H1 (cell line): Measurements from ENCODE around the gene MGMT. TPM values are rescaled to one million over a fixed set of nuclear protein-coding genes. Genes with fewer than 3 reads are reported as not detected.

Experiments
- CTCF ChIA-PET: fragments of 300-600 bp; sonication (Branson Sonifier 250); formaldehyde crosslinking; loops from one replicate; lab custom pipeline; 2021; ENCODE audit not compliant: partially characterized antibody; lab: Charles Lee
- POLR2A ChIA-PET: fragments of 300-600 bp; sonication (Branson Sonifier 250); formaldehyde crosslinking; loops from one replicate; lab custom pipeline; 2021; ENCODE audit warnings: inconsistent platforms; ENCODE audit not compliant: partially characterized antibody; lab: Charles Lee
- DNase-seq, 2 experiments: peaks; one replicate each; pipeline versions ENCODE4 v3.0.0 to v3.0.0-alpha.2; 2010 to 2022; ENCODE audit warnings: low spot score in 2 of 2, low read depth in 1 of 2, mixed read lengths in 1 of 2
- FAIRE-seq: peaks from 2 replicates; lab custom pipeline; 2011; peaks lifted over from hg19 to GRCh38; lab: Jason Lieb, UNC
- H2AFZ ChIP-seq: 2 replicates; pipeline ENCODE4 v1.8.1; 2012; ENCODE audit warnings: low read length, inconsistent platforms
- H2AK5ac ChIP-seq: 2 replicates; pipeline ENCODE4 v1.6.1; 2013; ENCODE audit warnings: low read depth, low read length
- H2BK120ac ChIP-seq: replicated peaks from 2 replicates; pipeline ENCODE3; 2013; ENCODE audit warnings: low read depth, low read length, inconsistent platforms
- H2BK12ac ChIP-seq: 2 replicates; pipeline ENCODE4 v1.6.1; 2013; ENCODE audit warnings: low read depth, low read length
- H2BK15ac ChIP-seq: 2 replicates; pipeline ENCODE4 v1.6.1; 2013; ENCODE audit warnings: low read length
- H2BK20ac ChIP-seq: 2 replicates; pipeline ENCODE4 v1.6.1; 2013; ENCODE audit warnings: low read length
- H2BK5ac ChIP-seq: 2 replicates; pipeline ENCODE4 v1.6.1; 2013; ENCODE audit warnings: low read depth, low read length
- H3K14ac ChIP-seq: 2 replicates; pipeline ENCODE4 v1.6.1; 2013; ENCODE audit warnings: inconsistent platforms; ENCODE audit not compliant: insufficient read length
- H3K18ac ChIP-seq: 2 replicates; pipeline ENCODE4 v1.6.1; 2013; ENCODE audit warnings: low read length; ENCODE audit errors: extremely low read depth
- H3K23ac ChIP-seq: 2 replicates; pipeline ENCODE4 v1.6.1; 2013; ENCODE audit warnings: inconsistent platforms; ENCODE audit not compliant: insufficient read length
- H3K23me2 ChIP-seq: 2 replicates; pipeline ENCODE4 v1.6.1; 2013; ENCODE audit warnings: low read depth, low read length
- H3K27ac ChIP-seq: 2 replicates; pipeline ENCODE4 v1.6.1; 2011; ENCODE audit warnings: low read depth, low read length, inconsistent platforms
- H3K27me3 ChIP-seq, 4 experiments: replicated peaks in 1 of 4; 1 replicate in 1 of 4; 2 replicates in 3 of 4; pipeline versions ENCODE4 v1.6.1 to v1.8.1; 2011 to 2013; ENCODE audit warnings: low read length in 3 of 4, mild to moderate bottlenecking in 3 of 4, inconsistent platforms in 2 of 4, mixed read lengths in 2 of 4, moderate library complexity in 1 of 4; ENCODE audit not compliant: control insufficient read depth in 3 of 4, insufficient read depth in 3 of 4; ENCODE audit errors: extremely low read depth in 1 of 4
- H3K36me3 ChIP-seq, 4 experiments: 2 replicates each; pipeline versions ENCODE4 v1.6.1 to v1.8.1; 2011 to 2013; ENCODE audit warnings: mild to moderate bottlenecking in 4 of 4, low read length in 3 of 4, moderate library complexity in 2 of 4, control low read depth in 1 of 4, inconsistent platforms in 1 of 4; ENCODE audit not compliant: insufficient read depth in 4 of 4, control insufficient read depth in 2 of 4
- H3K4ac ChIP-seq: replicated peaks from 2 replicates; pipeline ENCODE3; 2013; ENCODE audit warnings: low read length, low read depth, mixed read lengths, inconsistent platforms; ENCODE audit not compliant: insufficient read length
- H3K4me1 ChIP-seq, 4 experiments: replicated peaks in 1 of 4; 1 replicate in 1 of 4; 2 replicates in 3 of 4; pipeline versions ENCODE4 v1.6.1 to v1.8.1; 2011 to 2013; ENCODE audit warnings: low read length in 3 of 4, inconsistent platforms in 2 of 4, mixed read lengths in 1 of 4; ENCODE audit not compliant: insufficient read depth in 4 of 4, control insufficient read depth in 3 of 4
- H3K4me2 ChIP-seq, 2 experiments: 2 replicates each; pipeline versions ENCODE4 v1.6.1 to v1.8.1; 2011 to 2013; ENCODE audit warnings: low read depth in 2 of 2, low read length in 2 of 2, control low read depth in 1 of 2, inconsistent platforms in 1 of 2, mild to moderate bottlenecking in 1 of 2; ENCODE audit not compliant: insufficient read depth in 1 of 2
- H3K4me3 ChIP-seq, 4 experiments: fragments of 200-600, 300-600 bp in 1 of 4; sonication (generic), shearing (Covaris generic), sonication (Bioruptor Twin) in 1 of 4; 2 replicates each; pipeline versions ENCODE4 v1.5.1 to v1.8.1; 2011 to 2016; ENCODE audit warnings: low read length in 4 of 4, low read depth in 3 of 4, control low read depth in 2 of 4, inconsistent platforms in 2 of 4, mild to moderate bottlenecking in 2 of 4, mixed read lengths in 1 of 4, moderate library complexity in 1 of 4; ENCODE audit not compliant: insufficient read depth in 2 of 4; ENCODE audit errors: extremely low read depth in 1 of 4
- H3K56ac ChIP-seq: replicated peaks from 2 replicates; pipeline ENCODE3; 2013; ENCODE audit warnings: low read depth, mild to moderate bottlenecking, mixed read lengths, low read length, inconsistent platforms; ENCODE audit not compliant: insufficient read length
- H3K79me1 ChIP-seq: 2 replicates; pipeline ENCODE4 v1.6.1; 2013; ENCODE audit warnings: low read depth, low read length, control low read depth
- H3K79me2 ChIP-seq, 2 experiments: 2 replicates each; pipeline versions ENCODE4 v1.6.1 to v1.8.1; 2012 to 2013; ENCODE audit warnings: low read length in 2 of 2, mild to moderate bottlenecking in 2 of 2, inconsistent platforms in 1 of 2; ENCODE audit not compliant: insufficient read depth in 2 of 2, control insufficient read depth in 1 of 2
- H3K9ac ChIP-seq, 4 experiments: replicated peaks in 1 of 4; 1 replicate in 1 of 4; 2 replicates in 3 of 4; pipeline versions ENCODE4 v1.6.1 to v1.8.1; 2011 to 2013; ENCODE audit warnings: low read depth in 3 of 4, low read length in 3 of 4, control low read depth in 2 of 4, mild to moderate bottlenecking in 2 of 4, moderate library complexity in 2 of 4, inconsistent platforms in 1 of 4; ENCODE audit errors: extremely low read depth in 1 of 4
- H3K9me3 ChIP-seq, 2 experiments: 2 replicates each; pipeline versions ENCODE4 v1.6.1 to v1.8.1; 2012 to 2013; ENCODE audit warnings: mild to moderate bottlenecking in 2 of 2, moderate library complexity in 2 of 2, control low read depth in 1 of 2, inconsistent platforms in 1 of 2, low read depth in 1 of 2, low read length in 1 of 2, mixed read lengths in 1 of 2; ENCODE audit not compliant: insufficient read depth in 2 of 2
- H4K20me1 ChIP-seq, 2 experiments: replicated peaks in 1 of 2; 2 replicates each; pipeline versions ENCODE3 to v1.8.1; 2011 to 2013; ENCODE audit warnings: inconsistent platforms in 2 of 2, low read length in 2 of 2, mild to moderate bottlenecking in 1 of 2; ENCODE audit not compliant: insufficient read depth in 2 of 2, control insufficient read depth in 1 of 2
- H4K5ac ChIP-seq: 2 replicates; pipeline ENCODE4 v1.6.1; 2013; ENCODE audit warnings: low read length, low read depth, mixed read lengths, inconsistent platforms; ENCODE audit not compliant: insufficient read length
- H4K8ac ChIP-seq: 2 replicates; pipeline ENCODE4 v1.8.0; 2013; ENCODE audit warnings: mild to moderate bottlenecking, moderate library complexity, low read length, inconsistent platforms; ENCODE audit not compliant: insufficient read depth; ENCODE audit errors: extremely low read depth
- H4K91ac ChIP-seq: replicated peaks from 2 replicates; pipeline ENCODE3; 2013; ENCODE audit warnings: low read length, mixed read lengths, inconsistent platforms; ENCODE audit not compliant: insufficient read length
- BRCA1 ChIP-seq: IDR thresholded peaks from 2 replicates; pipeline ENCODE4 v1.6.1; 2012; ENCODE audit warnings: low read depth, low read length, improper control_type of control experiment
- CEBPB ChIP-seq: IDR thresholded peaks from 2 replicates; pipeline ENCODE4 v1.6.1; 2012; ENCODE audit warnings: low read depth, low read length
- CTBP2 ChIP-seq: IDR thresholded peaks from 2 replicates; pipeline ENCODE4 v1.7.0; 2011; ENCODE audit warnings: borderline replicate concordance, mild to moderate bottlenecking, moderate library complexity, mixed read lengths, low read length; ENCODE audit not compliant: insufficient read depth, insufficient read length
- E2F6 ChIP-seq: IDR thresholded peaks from 2 replicates; pipeline ENCODE4 v1.6.1; 2012; ENCODE audit warnings: inconsistent platforms
- GABPA ChIP-seq: IDR thresholded peaks from 2 replicates; pipeline ENCODE4 v1.6.1; 2011; ENCODE audit warnings: mild to moderate bottlenecking, low read length, moderate library complexity, borderline replicate concordance; ENCODE audit not compliant: insufficient read depth
- PHF8 ChIP-seq: fragments of 200-600 bp; sonication (generic); conservative IDR thresholded peaks from 2 replicates; pipeline ENCODE4 v1.7.1; 2012; ENCODE audit warnings: low read depth, mild to moderate bottlenecking, inconsistent platforms, low read length, moderate library complexity
- POLR2AphosphoS5 ChIP-seq: IDR thresholded peaks from 2 replicates; pipeline ENCODE4 v1.6.1; 2011; ENCODE audit warnings: low read depth, low read length
- RAD21 ChIP-seq, 2 experiments: IDR thresholded peaks in 1 of 2; conservative IDR thresholded peaks in 1 of 2; 2 replicates each; pipeline ENCODE4 v1.6.1; 2011; ENCODE audit warnings: low read depth in 2 of 2, low read length in 2 of 2, improper control_type of control experiment in 1 of 2, inconsistent platforms in 1 of 2, mild to moderate bottlenecking in 1 of 2, moderate library complexity in 1 of 2
- SAP30 ChIP-seq: fragments of 300-600 bp; sonication (generic); IDR thresholded peaks from 2 replicates; pipeline ENCODE4 v1.7.1; 2012; ENCODE audit warnings: low read length, moderate library complexity, mild to moderate bottlenecking, inconsistent platforms; ENCODE audit not compliant: insufficient read depth, insufficient replicate concordance
- SIX5 ChIP-seq: IDR thresholded peaks from 2 replicates; pipeline ENCODE4 v1.6.1; 2011; ENCODE audit warnings: mild to moderate bottlenecking, low read depth, low read length
- SRF ChIP-seq: IDR thresholded peaks from 2 replicates; pipeline ENCODE4 v1.6.1; 2011; ENCODE audit warnings: mild to moderate bottlenecking, low read depth, low read length, moderate library complexity
- TCF12 ChIP-seq: IDR thresholded peaks from 2 replicates; pipeline ENCODE4 v1.6.1; 2011; ENCODE audit warnings: low read depth, mild to moderate bottlenecking, low read length
- WGBS, 2 experiments: shearing (Covaris generic) in 1 of 2; methylation state at CpG; one replicate each; pipeline versions ENCODE4 v1.1.6 to v1.1.7; 2013 to 2015; ENCODE audit warnings: low lambda C conversion rate in 2 of 2, mixed read lengths in 2 of 2, inconsistent platforms in 1 of 2, low coverage in 1 of 2, missing lambda C conversion rate in 1 of 2; ENCODE audit not compliant: insufficient replicate concordance in 2 of 2, insufficient coverage in 1 of 2, insufficient read length in 1 of 2; ENCODE audit errors: extremely low coverage in 1 of 2, missing lambda C conversion rate in 1 of 2; 5-methylcytosine and 5-hydroxymethylcytosine counted together
- polyA plus RNA-seq, 7 experiments: library from polyadenylated mRNA; depleted of rRNA in 3 of 7; stranded (reverse) in 5 of 7; unstranded in 2 of 7; fragments of >200 nt in 5 of 7; fragments of 200-250 nt in 2 of 7; gene quantifications; 1 replicate in 5 of 7; 2 replicates in 1 of 7; 4 replicates in 1 of 7; pipeline versions ENCODE4 v1.2.1 to v1.2.3, GENCODE V29; 2011 to 2013; ENCODE audit warnings: missing spikeins in 2 of 7, mixed read lengths in 2 of 7
- total RNA-seq: library from RNA; stranded (reverse); fragmentation: NEBNext Ultra II Directional; extraction: Animal tissue kit (Norgen Biotek cat#: 25700); gene quantifications from 2 replicates; pipeline ENCODE4 v1.2.1, GENCODE V29; 2021

MGMT gene
- total and polyA plus RNA-seq, 2 of the 8 experiments (the other 6 are each of a cell fraction or from before 2014, with no cell fraction given): 9.9 to 10.7 TPM

- Histone ChIP-seq H3K4me2 (no peak overlapping the region), H4K5ac (no peak overlapping the region), H4K91ac (no peak overlapping the region), H3K27me3 (no peaks in the 10 kb centered on the region), H3K14ac (no peak overlapping the region), H3K23ac (no peak overlapping the region), H2BK20ac (no peak overlapping the region), H3K9me3 (no peaks in the 10 kb centered on the region), H2BK5ac (no peak overlapping the region), H2BK15ac (no peak overlapping the region), H3K36me3 (no peaks in the 10 kb centered on the region), H3K56ac (no peak overlapping the region), H2AK5ac (no peak overlapping the region), H3K27ac (no peak overlapping the region), H3K4me1 (no peaks in the 10 kb centered on the region; a peak in 1 of 7 replicates), H2BK12ac (no peak overlapping the region), H3K79me2 (no peaks in the 10 kb centered on the region), H3K18ac (no peak overlapping the region), H3K4me3 (no peak overlapping the region), H3K79me1 (no peaks in the 10 kb centered on the region; the same call in 1 of the 2 replicates), H3K23me2 (no peaks in the 10 kb centered on the region), H3K9ac (no peak overlapping the region), H2AFZ (no peak overlapping the region), H3K4ac (no peak overlapping the region), H4K8ac (no peak overlapping the region), H2BK120ac (no peak overlapping the region), H4K20me1 (no peaks in the 10 kb centered on the region)
- DNase-seq (no peak), FAIRE-seq (no peak)
- CTCF ChIA-PET: no interaction called here
- POLR2A ChIA-PET: no interaction called here
- 95% methylated on average over 10 of the region's 10 CpGs; no CpG with 5 or more reads in 1 of the 2 experiments for WGBS, 2 experiments
- TF ChIP-seq TCF12 (no peak), SRF (no peak), SAP30 (no peak), POLR2AphosphoS5 (no peak), SIX5 (no peak), CTBP2 (no peak), GABPA (no peak), PHF8 (no peak), BRCA1 (no peak), RAD21 (IDR thresholded peaks at IDR 0.05 in 1 of 2, conservative IDR thresholded peaks at IDR 0.05 in 1 of 2; ENCODE audit: low read depth in 2 of 2, low read length in 2 of 2) (no peak), CEBPB (no peak), E2F6 (no peak)
Measured at GRCh38 chr10:129550658-129551057, 83.6 kb downstream of the MGMT start.
